GM23248 (cell line): Measurements from ENCODE around the gene BUD31. TPM values are rescaled to one million over a fixed set of nuclear protein-coding genes. Genes with fewer than 3 reads are reported as not detected.
"Not testable (repeated sequence)": the region's sequence is repeated elsewhere in the genome, so short reads cannot be mapped to it uniquely, and the experiment has no call there.

Experiments used
- DNase-seq: peaks from one replicate; pipeline ENCODE4 v3.0.0-alpha.2; 2015
- H2AFZ ChIP-seq: fragments of 200-600 bp; sonication (generic); 2 replicates; pipeline ENCODE4 v1.6.1; 2016; ENCODE audit warnings: antibody characterized with exemption
- H3F3A ChIP-seq: fragments of 200-600 bp; sonication (generic); 2 replicates; pipeline ENCODE4 v1.6.1; 2016; ENCODE audit warnings: mild to moderate bottlenecking, antibody characterized with exemption, mixed run types; ENCODE audit not compliant: insufficient read depth
- H3K27ac ChIP-seq: fragments of 200-600 bp; sonication (generic); 2 replicates; pipeline ENCODE4 v1.5.1; 2016; ENCODE audit warnings: mild to moderate bottlenecking
- H3K27me3 ChIP-seq: fragments of 200-600 bp; sonication (generic); replicated peaks from 2 replicates; pipeline ENCODE4 v1.6.1; 2016; ENCODE audit warnings: mild to moderate bottlenecking; ENCODE audit not compliant: insufficient read depth
- H3K36me3 ChIP-seq: fragments of 200-600 bp; sonication (generic); 2 replicates; pipeline ENCODE4 v1.6.1; 2016; ENCODE audit warnings: low read depth, mild to moderate bottlenecking
- H3K4me1 ChIP-seq: fragments of 200-600 bp; sonication (generic); 2 replicates; pipeline ENCODE4 v1.6.1; 2016; ENCODE audit warnings: mild to moderate bottlenecking; ENCODE audit not compliant: insufficient read depth
- H3K4me2 ChIP-seq: fragments of 200-600 bp; sonication (generic); one replicate; pipeline ENCODE4 v1.6.1; 2016; ENCODE audit warnings: mild to moderate bottlenecking; ENCODE audit not compliant: unreplicated experiment
- H3K4me3 ChIP-seq: fragments of 200-600 bp; sonication (generic); 2 replicates; pipeline ENCODE4 v1.5.1; 2016; ENCODE audit warnings: mild to moderate bottlenecking
- H3K79me2 ChIP-seq: fragments of 200-600 bp; sonication (generic); 2 replicates; pipeline ENCODE4 v1.6.1; 2016; ENCODE audit warnings: mild to moderate bottlenecking; ENCODE audit not compliant: insufficient read depth
- H3K9ac ChIP-seq: fragments of 200-600 bp; sonication (generic); 2 replicates; pipeline ENCODE4 v1.6.1; 2016; ENCODE audit warnings: mild to moderate bottlenecking
- H3K9me2 ChIP-seq: fragments of 200-600 bp; sonication (generic); 2 replicates; pipeline ENCODE4 v1.6.1; 2016; ENCODE audit warnings: mixed run types, mild to moderate bottlenecking, moderate library complexity; ENCODE audit not compliant: insufficient read depth
- H3K9me3 ChIP-seq: fragments of 200-600 bp; sonication (generic); one replicate; pipeline ENCODE4 v1.6.1; 2017; ENCODE audit warnings: low read depth
- H4K20me1 ChIP-seq: fragments of 200-600 bp; sonication (generic); 2 replicates; pipeline ENCODE4 v1.6.0; 2016; ENCODE audit not compliant: insufficient read depth
- EZH2 ChIP-seq: fragments of 200-600 bp; sonication (generic); IDR thresholded peaks from 2 replicates; pipeline ENCODE4 v1.6.1; 2018; ENCODE audit warnings: antibody characterized with exemption, mild to moderate bottlenecking; ENCODE audit not compliant: insufficient read depth, poor library complexity, severe bottlenecking
- EZH2phosphoT487 ChIP-seq: fragments of 200-600 bp; sonication (generic); IDR thresholded peaks from 2 replicates; pipeline ENCODE4 v1.6.1; 2018; ENCODE audit warnings: antibody characterized with exemption, moderate library complexity, mild to moderate bottlenecking, low read depth; ENCODE audit not compliant: insufficient read depth
- WGBS, 2 experiments: methylation state at CpG; one replicate each; pipeline ENCODE4 v1.1.6; 2015 to 2017; ENCODE audit warnings: low lambda C conversion rate in 2 of 2, low coverage in 1 of 2; ENCODE audit errors: missing lambda C conversion rate in 2 of 2; 5-methylcytosine and 5-hydroxymethylcytosine counted together
- in situ Hi-C: fragments of 300-500 bp; cut with MboI; formaldehyde crosslinking; loops from 2 replicates; pipeline ENCODE4 v1.15.0; 2020
- polyA plus RNA-seq: library from polyadenylated mRNA; unstranded; fragments of >200 nt; fragmentation: Nextera tagmentation; extraction: Ambion mirVana; gene quantifications from 2 replicates; pipeline ENCODE4 v1.2.1, GENCODE V29; 2016
- total RNA-seq: library from RNA; depleted of rRNA; stranded (reverse); fragments of >200 nt; shearing (Covaris generic); gene quantifications from 2 replicates; pipeline ENCODE4 v1.2.3, GENCODE V29; 2014

The BUD31 gene
- total and polyA plus RNA-seq, 2 experiments from 2014 or later: 71.8 to 318 TPM

DNA sequence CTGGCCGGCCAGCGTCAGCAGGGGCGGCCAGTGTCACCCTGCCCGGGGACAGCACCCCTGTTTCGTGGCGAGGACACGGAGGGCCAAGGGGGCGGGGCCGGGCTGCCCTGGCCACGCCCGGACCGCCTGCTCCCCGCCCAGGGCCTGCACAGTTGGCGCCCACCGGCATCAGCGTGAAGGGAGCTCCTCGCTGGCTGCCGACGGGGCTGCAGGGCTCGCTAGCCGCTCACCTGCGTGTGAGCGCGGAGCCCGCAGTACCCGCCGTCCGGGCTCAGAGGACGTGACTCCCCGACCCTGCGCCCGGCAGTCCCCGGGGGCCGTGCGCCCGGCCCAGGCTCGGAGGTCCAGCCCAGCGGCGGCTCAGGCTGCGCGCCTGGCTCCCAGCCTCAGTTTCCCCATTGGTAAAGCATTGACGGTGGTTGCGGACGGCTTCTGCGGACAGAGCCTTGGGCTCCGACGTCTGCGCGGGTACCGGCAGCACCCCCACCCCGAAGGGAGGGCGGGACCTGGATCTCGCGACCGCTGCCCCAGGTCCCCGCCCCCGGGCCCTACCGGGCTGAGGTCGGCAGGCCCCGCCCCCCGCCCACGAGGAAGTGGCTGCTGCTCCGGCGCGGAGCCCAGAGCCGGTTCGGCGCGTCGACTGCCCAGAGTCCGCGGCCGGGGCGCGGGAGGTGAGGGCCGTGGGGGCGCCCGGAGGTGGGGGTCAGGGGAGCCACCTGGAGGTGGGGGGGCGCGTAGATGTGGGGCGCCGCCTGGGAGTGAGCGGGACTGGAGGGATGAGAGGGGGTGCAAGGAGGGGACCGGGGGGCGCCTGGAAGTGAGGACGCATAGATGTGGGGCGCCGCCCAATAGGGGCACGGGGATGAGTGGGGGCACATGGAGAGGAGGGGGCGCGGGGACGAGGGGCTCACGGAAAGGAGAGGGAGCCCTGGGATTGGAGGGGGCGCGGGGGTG, 34.4 kb upstream of the BUD31 start, which contains the start of gene ARPC1B:
Gene ARPC1B (plus strand): TSS at position 620 of the 954 bp plus-strand sequence. CDS start 10,985 bp downstream, outside the sequence.
- 2% methylated on average over 58 to 94 of the region's 95 CpGs for WGBS, 2 experiments
- Histone ChIP-seq H3K9me3 (no peaks in the 10 kb centered on the region), H3K4me3 (peak within 1 kb of the TSS; percentile 88), H3K9me2 (no peaks in the 10 kb centered on the region), H3K4me2 (peak within 1 kb of the TSS; percentile 77), H4K20me1 (no peaks in the 10 kb centered on the region), H3K27me3 (no peaks in the 10 kb centered on the region), H3K27ac (peak within 1 kb of the TSS; percentile 64), H2AFZ (peak within 1 kb of the TSS; percentile 83), H3F3A (peaks cover 48% of the 10 kb centered on the region), H3K9ac (peak within 1 kb of the TSS; percentile 90), H3K4me1 (peaks cover 23% of the 10 kb centered on the region), H3K36me3 (peaks cover 7% of the 10 kb centered on the region; the same call in 1 of the 2 replicates), H3K79me2 (peaks cover 34% of the 10 kb centered on the region)
- TF ChIP-seq EZH2: no peak
- in situ Hi-C loops: no loop called here
- peak; percentile 95 for DNase-seq

DNA sequence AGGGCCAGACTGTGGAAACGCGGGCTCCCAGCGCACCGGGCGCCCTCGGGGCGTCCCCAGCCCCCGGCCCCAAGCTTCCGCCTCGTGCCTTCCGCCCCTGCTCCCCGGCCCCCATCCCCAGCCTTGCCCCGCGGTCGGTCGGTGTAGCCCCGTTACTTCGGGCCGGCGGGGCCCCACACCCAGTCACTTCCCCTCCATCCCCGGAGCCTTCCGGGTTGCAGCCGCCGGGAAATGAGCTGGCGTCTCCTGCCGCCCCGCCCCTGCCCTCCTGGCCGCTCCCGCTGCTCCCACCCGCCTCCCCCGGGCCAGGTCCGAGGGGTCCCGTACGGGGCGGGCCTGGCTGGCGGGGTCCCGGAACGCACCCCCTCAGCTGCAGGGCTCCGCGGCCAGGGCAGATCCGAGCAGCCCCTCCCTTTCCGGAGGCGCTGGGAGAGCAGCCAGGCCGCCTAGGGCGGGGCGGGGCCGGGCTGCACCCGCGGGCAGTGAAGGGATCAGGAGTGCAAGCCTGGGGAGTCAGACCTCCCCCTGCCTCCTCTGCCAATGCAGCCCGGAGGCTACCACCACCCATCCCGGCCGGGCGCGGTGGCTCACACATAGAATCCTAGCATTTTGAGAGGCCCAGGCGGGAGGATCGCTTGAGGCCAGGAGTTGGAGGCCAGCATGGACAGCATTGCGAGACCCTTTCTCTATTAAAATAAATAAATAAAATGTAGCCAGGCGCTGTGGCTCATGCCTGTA, 33.5 kb upstream of the BUD31 start:
- H3K4me1 ChIP-seq: peaks cover 32% of the 10 kb centered on the region
- 3 to 4% methylated on average over 19 to 44 of the region's 58 CpGs for WGBS, 2 experiments
- H4K20me1 ChIP-seq: no peaks in the 10 kb centered on the region
- TF ChIP-seq EZH2 (no peak), EZH2phosphoT487 (no peak)
- peak overlapping the region; percentile 88 for H3K4me3 ChIP-seq
- peak; percentile 87 for DNase-seq
- peaks cover 54% of the 10 kb centered on the region for H3F3A ChIP-seq
- peak overlapping the region; percentile 64 for H3K27ac ChIP-seq
- H2AFZ ChIP-seq: 0 out of 2 replicates have a peak overlapping the region, but pooled peaks have one; percentile 9
- peaks cover 40% of the 10 kb centered on the region for H3K79me2 ChIP-seq
- H3K36me3 ChIP-seq: peaks cover 7% of the 10 kb centered on the region; the same call in 1 of the 2 replicates
- H3K9me3 ChIP-seq: no peaks in the 10 kb centered on the region
- peak overlapping the region; percentile 90 for H3K9ac ChIP-seq
- H3K4me2 ChIP-seq: peak overlapping the region; percentile 77
- H3K9me2 ChIP-seq: no peaks in the 10 kb centered on the region
- H3K27me3 ChIP-seq: no peaks in the 10 kb centered on the region
- in situ Hi-C loops: no loop called here

- DNase-seq: peak; percentile 98
- H3K4me1 ChIP-seq: peaks cover 34% of the 10 kb centered on the region
- peaks cover 47% of the 10 kb centered on the region for H3F3A ChIP-seq
- no peaks in the 10 kb centered on the region for H4K20me1 ChIP-seq
- in situ Hi-C loops: no loop called here
- WGBS, 2 experiments: 0 to 3% methylated on average over 7 of the region's 7 CpGs
- H3K9ac ChIP-seq: peak overlapping the region; percentile 79
- H3K9me2 ChIP-seq: no peaks in the 10 kb centered on the region
- H3K9me3 ChIP-seq: no peaks in the 10 kb centered on the region
- no peak for TF ChIP-seq EZH2phosphoT487
- TF ChIP-seq EZH2: no peak
- H3K4me2 ChIP-seq: peak overlapping the region; percentile 76
- H2AFZ ChIP-seq: no peak overlapping the region
- H3K4me3 ChIP-seq: peak overlapping the region; percentile 55
- peaks cover 78% of the 10 kb centered on the region for H3K79me2 ChIP-seq
- H3K36me3 ChIP-seq: peaks cover 7% of the 10 kb centered on the region; the same call in 1 of the 2 replicates
- peak overlapping the region; percentile 96 for H3K27ac ChIP-seq
- H3K27me3 ChIP-seq: no peaks in the 10 kb centered on the region
Observed at GRCh38 chr7:99379043-99379577, 29.7 kb upstream of the BUD31 start.

GRCh38 chr7:99379693-99380031, 29.1 kb upstream of the BUD31 start:
- H3K9me2 ChIP-seq, H3K27me3 ChIP-seq, in situ Hi-C loops, H3K36me3 ChIP-seq, H3K9me3 ChIP-seq, H4K20me1 ChIP-seq, DNase-seq: not testable (repeated sequence)
- 0 out of 2 replicates have a peak overlapping the region, but pooled peaks have one; percentile 3 for H2AFZ ChIP-seq
- H3K4me1 ChIP-seq: peaks cover 34% of the 10 kb centered on the region
- peak overlapping the region; percentile 79 for H3K9ac ChIP-seq
- WGBS, 2 experiments: 0 to 1% methylated on average over 6 to 7 of the region's 7 CpGs
- H3F3A ChIP-seq: peaks cover 47% of the 10 kb centered on the region
- H3K27ac ChIP-seq: peak overlapping the region; percentile 96
- peak overlapping the region; percentile 76 for H3K4me2 ChIP-seq
- H3K79me2 ChIP-seq: peaks cover 83% of the 10 kb centered on the region
- H3K4me3 ChIP-seq: peak overlapping the region; percentile 55
